K562 (cell line): Measurements from ENCODE around the gene CREB5. TPM values are rescaled to one million over a fixed set of nuclear protein-coding genes. Genes with fewer than 3 reads are reported as not detected.

Experiments used
- ATAC-seq: fragments of 200-7000 bp; cut with Tn5 transposase; 3 replicates; pipeline ENCODE4 v1.9.1; 2020; ENCODE audit warnings: moderate library complexity
- BruUV-seq: library from RNA; stranded (reverse); fragments of 400-500 nt; replicated peaks from 2 replicates; lab custom pipeline; 2021; lab: Mats Ljungman, UMichigan
- CTCF ChIA-PET: fragments of 300-600 bp; formaldehyde crosslinking; extraction: SDS; loops from one replicate; lab custom pipeline; 2021; ENCODE audit warnings: low intra/inter-chr PET ratio; lab: Yijun Ruan, JAX
- POLR2A ChIA-PET: fragments of 300-600, 350-650 bp; sonication (Branson Sonifier 250); formaldehyde crosslinking; extraction: SDS; loops from one replicate; lab custom pipeline; 2021; ENCODE audit warnings: antibody characterized with exemption, inconsistent platforms; lab: Yijun Ruan, JAX
- DNase-seq, 4 experiments: peaks; one replicate each; pipeline versions ENCODE4 v3.0.0 to v3.0.0-alpha.2; 2011 to 2018; ENCODE audit warnings: low spot score in 3 of 4, mixed read lengths in 3 of 4; ENCODE audit errors: extremely low read depth in 1 of 4
- FAIRE-seq: peaks from 2 replicates; lab custom pipeline; 2011; peaks lifted over from hg19 to GRCh38; lab: Jason Lieb, UNC
- H2AFZ ChIP-seq: 2 replicates; pipeline ENCODE4 v1.6.0; 2011; ENCODE audit warnings: low read depth, low read length, control low read depth, inconsistent platforms
- H3K27ac ChIP-seq: fragments of 200-600 bp; 3 replicates; pipeline ENCODE4 v1.8.0; 2011; ENCODE audit warnings: low read depth, mild to moderate bottlenecking, control low read depth, inconsistent platforms, low read length, moderate library complexity, mixed read lengths; ENCODE audit errors: extremely low read depth
- H3K27me3 ChIP-seq, 2 experiments: fragments of 300-600 bp in 1 of 2; 2 replicates in 1 of 2; 3 replicates in 1 of 2; pipeline versions ENCODE4 v1.6.0 to v1.8.0; 2011; ENCODE audit warnings: inconsistent platforms in 2 of 2, low read length in 2 of 2, mild to moderate bottlenecking in 1 of 2, mixed read lengths in 1 of 2, moderate library complexity in 1 of 2; ENCODE audit not compliant: control insufficient read depth in 2 of 2, insufficient read depth in 2 of 2
- H3K36me3 ChIP-seq: fragments of 300-600 bp; 3 replicates; pipeline ENCODE4 v1.8.0; 2011; ENCODE audit warnings: mild to moderate bottlenecking, low read length, inconsistent platforms; ENCODE audit not compliant: control insufficient read depth, insufficient read depth
- H3K4me1 ChIP-seq, 2 experiments: fragments of 200-600 bp in 1 of 2; replicated peaks in 1 of 2; 2 replicates in 1 of 2; 3 replicates in 1 of 2; pipeline versions ENCODE4 v1.5.1 to v1.8.0; 2011; ENCODE audit warnings: inconsistent platforms in 2 of 2, low read length in 2 of 2, mild to moderate bottlenecking in 1 of 2, mixed read lengths in 1 of 2, moderate library complexity in 1 of 2; ENCODE audit not compliant: control insufficient read depth in 2 of 2, insufficient read depth in 2 of 2
- H3K4me2 ChIP-seq: 2 replicates; pipeline ENCODE4 v1.6.1; 2011; ENCODE audit warnings: low read length, control low read depth, inconsistent platforms, mixed read lengths; ENCODE audit not compliant: insufficient read depth
- H3K4me3 ChIP-seq: fragments of 200-600 bp; sonication (generic), shearing (Covaris generic); 2 replicates; pipeline ENCODE4 v1.5.1; 2016; ENCODE audit warnings: control low read depth, inconsistent platforms
- H3K79me2 ChIP-seq: fragments of 200-600 bp; 3 replicates; pipeline ENCODE4 v1.8.0; 2011; ENCODE audit warnings: low read length, inconsistent platforms; ENCODE audit not compliant: control insufficient read depth, insufficient read depth
- H3K9ac ChIP-seq, 2 experiments: 2 replicates each; pipeline versions ENCODE4 v1.6.0 to v1.6.1; 2011; ENCODE audit warnings: low read depth in 2 of 2, low read length in 2 of 2, control low read depth in 1 of 2, inconsistent platforms in 1 of 2, mild to moderate bottlenecking in 1 of 2, mixed read lengths in 1 of 2; ENCODE audit not compliant: insufficient read depth in 1 of 2
- H3K9me1 ChIP-seq: one replicate; pipeline ENCODE4 v1.6.0; 2011; ENCODE audit warnings: inconsistent platforms, mild to moderate bottlenecking, low read length, moderate library complexity; ENCODE audit not compliant: control insufficient read depth, insufficient read depth
- H3K9me3 ChIP-seq: replicated peaks from 2 replicates; pipeline ENCODE4 v1.5.1; 2011; ENCODE audit warnings: low read depth, low read length, inconsistent platforms; ENCODE audit not compliant: control insufficient read depth, insufficient read depth
- H4K20me1 ChIP-seq: replicated peaks from 2 replicates; pipeline ENCODE4 v1.6.1; 2011; ENCODE audit warnings: low read length, inconsistent platforms, mixed read lengths; ENCODE audit not compliant: control insufficient read depth, insufficient read depth
- CBFA2T3 ChIP-seq: fragments of 450-650 bp; IDR thresholded peaks from 2 replicates; pipeline ENCODE4 v1.6.1; 2017
- CHD1 ChIP-seq: fragments of 200-600 bp; sonication (generic); IDR thresholded peaks from one replicate; pipeline ENCODE4 v1.6.1; 2012; ENCODE audit warnings: mild to moderate bottlenecking, moderate library complexity, low read length, inconsistent platforms
- DACH1 ChIP-seq: fragments of 450-650 bp; IDR thresholded peaks from 2 replicates; pipeline ENCODE4 v1.6.1; 2018; ENCODE audit not compliant: partially characterized antibody
- HNRNPUL1 ChIP-seq: fragments of 200-400 bp; formaldehyde crosslinking; IDR thresholded peaks from 2 replicates; pipeline ENCODE4 v1.6.1; 2017; ENCODE audit warnings: low read length
- POLR3G ChIP-seq: IDR thresholded peaks from 2 replicates; pipeline ENCODE4 v1.6.1; 2011; ENCODE audit not compliant: insufficient read length, insufficient replicate concordance; ENCODE audit errors: extremely low read depth
- RBM22 ChIP-seq: fragments of 200-400 bp; formaldehyde crosslinking; IDR thresholded peaks from 2 replicates; pipeline ENCODE4 v1.6.1; 2018; ENCODE audit warnings: low read length, low read depth; ENCODE audit not compliant: poor library complexity, severe bottlenecking
- RFX1 ChIP-seq: fragments of 450-650 bp; IDR thresholded peaks from 2 replicates; pipeline ENCODE4 v1.6.1; 2016; ENCODE audit warnings: mild to moderate bottlenecking, moderate library complexity
- TCFL5 ChIP-seq: fragments of 250-450 bp; sonication (Bioruptor Pico); conservative IDR thresholded peaks from 2 replicates; pipeline ENCODE4 v1.6.1; 2021; ENCODE audit warnings: mild to moderate bottlenecking, moderate library complexity, matching md5 sums
- WGBS: fragments of 100-300 bp; shearing (Covaris generic); methylation state at CpG from one replicate; pipeline ENCODE4 v1.1.6; 2016; ENCODE audit warnings: low coverage, mixed read lengths; ENCODE audit not compliant: insufficient coverage; ENCODE audit errors: missing lambda C conversion rate; 5-methylcytosine and 5-hydroxymethylcytosine counted together
- in situ Hi-C: fragments of 300-500 bp; cut with MboI; formaldehyde crosslinking; loops from 4 replicates; pipeline ENCODE4 v1.15.0; 2018; ENCODE audit warnings: inconsistent platforms, mixed read lengths
- intact Hi-C: fragments of 100-400 bp; cut with micrococcal nuclease; formaldehyde crosslinking; loops from 2 replicates; pipeline ENCODE4 v1.14.2; 2022
- polyA plus RNA-seq, 8 experiments: library from polyadenylated mRNA; depleted of rRNA in 4 of 8; stranded (reverse) in 5 of 8; unstranded in 3 of 8; fragments of >200 nt; fragmentation: Nextera tagmentation in 2 of 8; fragmentation: Illumina TruSeq in 1 of 8; extraction: Ambion mirVana in 2 of 8; extraction: Trizol in 1 of 8; gene quantifications; 2 replicates each; pipeline versions ENCODE4 v1.2.1 to v1.2.3, GENCODE V29; 2011 to 2014; ENCODE audit warnings: inconsistent platforms in 1 of 8, missing spikeins in 1 of 8
- total RNA-seq, 7 experiments: library from RNA; depleted of rRNA in 6 of 7; stranded (reverse); fragments of >200 nt in 6 of 7; fragmentation: Illumina TruSeq in 2 of 7; extraction: Trizol in 2 of 7; gene quantifications; 2 replicates each; pipeline versions ENCODE4 v1.2.1 to v1.2.3, GENCODE V29; 2011 to 2021; ENCODE audit warnings: low replicate concordance in 1 of 7

The CREB5 gene
- total and polyA plus RNA-seq, 9 of the 15 experiments (the other 6 are each of a cell fraction or from before 2014, with no cell fraction given) = 0.33 to 6.4 (median 1.8) TPM

GRCh38 chr7:28570113-28570969 is 158.0 kb downstream of the CREB5 start:
- in situ Hi-C loops (no loop called here), intact Hi-C loops (no loop called here)
- H3K9ac ChIP-seq = no peak overlapping the region
- TF ChIP-seq POLR3G = no peak
- TF ChIP-seq DACH1 = no peak
- TF ChIP-seq RFX1 = peak; percentile 27; the same call in 1 of the 2 replicates
- TF ChIP-seq HNRNPUL1 = no peak
- no peaks in the 10 kb centered on the region for H3K4me1 ChIP-seq
- POLR2A ChIA-PET = interaction anchor here (0.6 to 1.1 kb wide), 3 partner anchors 12 to 239 kb away, joined by 3 read pairs; no protein-coding TSS in a partner anchor
- peaks cover 1 to 6% of the 10 kb centered on the region in 2 experiments; a peak in 3 of 5 replicates for H3K27me3 ChIP-seq
- no peak for FAIRE-seq
- no peaks in the 10 kb centered on the region for H3K9me3 ChIP-seq
- no peaks in the 10 kb centered on the region for H3K9me1 ChIP-seq
- no peak overlapping the region for H3K4me2 ChIP-seq
- 2% methylated on average over 13 of the region's 13 CpGs for WGBS
- H3K4me3 ChIP-seq = no peak overlapping the region
- ATAC-seq = no peak
- H4K20me1 ChIP-seq = no peaks in the 10 kb centered on the region
- no TSS peak for BruUV-seq
- no peak overlapping the region for H3K27ac ChIP-seq
- CTCF ChIA-PET = no interaction called here
- no peak for DNase-seq
- H2AFZ ChIP-seq = no peak overlapping the region
- no peaks in the 10 kb centered on the region for H3K79me2 ChIP-seq
- no peaks in the 10 kb centered on the region for H3K36me3 ChIP-seq

- peaks cover 6 to 7% of the 10 kb centered on the region in 2 experiments; a peak in 3 of 5 replicates for H3K27me3 ChIP-seq
- in situ Hi-C loops (no loop called here), intact Hi-C loops (no loop called here)
- no peaks in the 10 kb centered on the region for H3K9me3 ChIP-seq
- no peak for DNase-seq
- H3K79me2 ChIP-seq = no peaks in the 10 kb centered on the region
- WGBS = 0% methylated on average over 4 of the region's 4 CpGs
- no peaks in the 10 kb centered on the region for H4K20me1 ChIP-seq
- no peaks in the 10 kb centered on the region for H3K4me1 ChIP-seq
- ATAC-seq = no peak
- no peak overlapping the region for H2AFZ ChIP-seq
- CTCF ChIA-PET = no interaction called here
- H3K9me1 ChIP-seq = no peaks in the 10 kb centered on the region
- no peak overlapping the region for H3K9ac ChIP-seq
- no peak overlapping the region for H3K4me2 ChIP-seq
- no peak overlapping the region for H3K4me3 ChIP-seq
- no peaks in the 10 kb centered on the region for H3K36me3 ChIP-seq
- POLR2A ChIA-PET = interaction anchor here (0.7 kb wide), 1 partner anchor 15 kb away, joined by 3 read pairs; no protein-coding TSS in a partner anchor
- no TSS peak for BruUV-seq
- FAIRE-seq = no peak
- no peak overlapping the region for H3K27ac ChIP-seq
- TF ChIP-seq RBM22 (no peak), TCFL5 (no peak), CHD1 (no peak), CBFA2T3 (peak; percentile 27; the same call in 1 of the 2 replicates)
These were observed 158.6 kb downstream of the CREB5 start for GRCh38 chr7:28570970-28571288.
